NCI-H748 (cell line): ENCODE measurements around the gene PHF20.
A peak's percentile ranks its signal among the peaks of the same experiment; 100 is the strongest.
"Not testable (repeated sequence)": the region's sequence is repeated elsewhere in the genome, so short reads cannot be mapped to it uniquely, and the experiment has no call there.

Source experiments
- DNase-seq: peaks from one replicate; lab custom pipeline; 2025; ENCODE audit not compliant: unreplicated experiment; lab: John Stamatoyannopoulos, UW

PHF20 gene

GRCh38 chr20:35910254-35910653 lies 138.4 kb downstream of the PHF20 start:
- DNase-seq = no peak

GRCh38 chr20:35912881-35913280 lies 141.1 kb downstream of the PHF20 start:
- DNase-seq = no peak

GRCh38 chr20:35917077-35917476 lies 145.3 kb downstream of the PHF20 start:
- DNase-seq = no peak

- DNase-seq = no peak
These were observed 146.2 kb downstream of the PHF20 start for GRCh38 chr20:35918021-35918420.

GRCh38 chr20:35920523-35920922 lies 148.7 kb downstream of the PHF20 start:
- DNase-seq = no peak

- DNase-seq = no peak
These were observed 157.5 kb downstream of the PHF20 start for GRCh38 chr20:35929301-35929700.

GRCh38 chr20:35934050-35934449 lies 162.2 kb downstream of the PHF20 start:
- no peak for DNase-seq

- DNase-seq = no peak
These were observed 167.4 kb downstream of the PHF20 start for GRCh38 chr20:35939264-35939663.

GRCh38 chr20:35941620-35942019 lies 169.8 kb downstream of the PHF20 start:
- DNase-seq = no peak

GRCh38 chr20:35942243-35942642 lies 170.4 kb downstream of the PHF20 start:
- DNase-seq = no peak

GRCh38 chr20:35947489-35947888 lies 175.7 kb downstream of the PHF20 start:
- DNase-seq = peak; percentile 28

GRCh38 chr20:35947907-35948306 lies 176.1 kb downstream of the PHF20 start:
- no peak for DNase-seq

GRCh38 chr20:35950093-35950492 lies 178.3 kb downstream of the PHF20 start:
- no peak for DNase-seq

- DNase-seq = not testable (repeated sequence)
These were observed 180.3 kb downstream of the PHF20 start for GRCh38 chr20:35952080-35952479.

GRCh38 chr20:35952480-35953386 lies 180.9 kb downstream of the PHF20 start:
- DNase-seq = peak; percentile 20

GRCh38 chr20:35953387-35954199 lies 181.8 kb downstream of the PHF20 start:
- peak; percentile 62 for DNase-seq

GRCh38 chr20:35954200-35954906 lies 182.5 kb downstream of the PHF20 start, which contains the start of gene SCAND1:
SCAND1 (minus strand) TSS chr20:35954502; CDS start chr20:35954284, 218 bp downstream.
- peak; percentile 98 for DNase-seq

- peak; percentile 68 for DNase-seq
These were observed 183.1 kb downstream of the PHF20 start for GRCh38 chr20:35954907-35955251.

GRCh38 chr20:35956616-35957015 lies 184.8 kb downstream of the PHF20 start:
- DNase-seq = no peak

- DNase-seq = not testable (repeated sequence)
These were observed 187.5 kb downstream of the PHF20 start for GRCh38 chr20:35959291-35959690.

GRCh38 chr20:35963878-35964277 lies 192.1 kb downstream of the PHF20 start:
- DNase-seq = no peak
